NCI-H774 (cell line): ENCODE results near the gene IGFBP7.

Experiments used
- DNase-seq: peaks from one replicate; lab custom pipeline; 2025; lab: John Stamatoyannopoulos, UW

IGFBP7 gene

DNA sequence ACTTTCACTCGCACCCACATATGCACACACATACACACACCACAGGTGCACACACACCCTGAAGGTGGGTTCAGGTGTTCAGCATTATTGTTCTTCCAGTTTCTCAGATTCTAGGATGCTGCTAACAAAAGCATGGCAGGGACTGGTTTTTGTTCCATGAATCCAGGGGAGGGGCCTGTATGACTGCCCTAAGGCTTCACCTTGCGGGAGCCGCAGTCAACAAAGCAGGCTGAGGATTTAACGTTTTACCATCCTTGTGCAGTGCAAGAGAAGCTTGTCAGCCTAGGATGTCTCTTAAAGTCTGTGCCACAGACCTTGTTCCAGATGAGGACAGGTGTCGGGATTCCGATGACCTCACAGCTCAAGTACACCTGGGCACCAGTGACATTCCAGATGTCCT lies 69.7 kb downstream of the IGFBP7 start:
- DNase-seq, result no peak

DNA sequence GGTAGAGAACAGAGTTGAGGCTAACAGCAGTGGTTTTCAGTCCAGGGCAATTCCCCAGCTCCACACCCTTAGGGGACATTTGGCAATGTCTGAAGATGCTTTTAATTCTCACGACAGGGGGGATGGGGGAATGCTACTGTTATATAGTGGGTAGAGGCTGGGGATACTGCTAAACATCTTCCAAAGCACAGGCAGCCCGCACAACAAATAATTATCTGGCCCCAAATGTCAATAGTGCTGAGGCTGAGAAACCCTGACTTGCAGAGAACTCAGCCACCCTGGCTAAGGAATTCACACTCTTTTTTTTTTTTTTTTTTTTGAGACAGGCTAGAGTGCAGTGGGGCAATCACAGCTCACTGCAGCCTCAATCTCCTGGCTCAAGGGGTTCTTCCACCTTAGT lies 70.8 kb downstream of the IGFBP7 start:
- no peak for DNase-seq

DNA sequence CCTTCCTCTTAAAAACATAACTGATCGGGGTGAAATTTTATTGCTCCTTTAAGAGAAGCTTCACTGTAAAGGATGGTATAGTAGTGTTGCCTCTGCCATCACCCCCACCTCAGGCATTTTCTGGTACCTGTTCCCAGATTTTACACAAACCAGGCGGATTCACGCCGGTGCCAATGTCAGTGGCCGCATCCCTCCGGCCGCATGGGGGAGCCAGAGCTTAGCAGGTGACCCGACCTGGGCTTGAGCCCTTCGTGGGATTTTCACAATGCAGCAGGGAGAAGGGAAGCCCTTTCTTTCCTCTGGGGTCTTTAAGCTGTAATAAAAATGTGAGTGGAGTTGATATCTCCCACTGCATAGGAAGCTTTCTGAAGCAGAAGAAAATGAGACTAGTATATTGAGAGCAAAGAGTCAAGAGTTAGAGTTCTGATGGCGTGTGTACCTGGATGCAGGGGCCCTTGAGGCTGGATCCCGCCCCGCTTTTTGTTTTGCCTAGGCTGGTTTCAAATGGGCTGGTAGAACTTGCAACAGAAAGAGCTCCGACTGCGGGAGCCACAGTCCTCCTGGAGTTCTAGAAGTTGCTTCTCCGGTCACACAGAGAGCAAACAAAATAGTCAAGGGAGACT lies 72.1 kb downstream of the IGFBP7 start:
- no peak for DNase-seq

DNA sequence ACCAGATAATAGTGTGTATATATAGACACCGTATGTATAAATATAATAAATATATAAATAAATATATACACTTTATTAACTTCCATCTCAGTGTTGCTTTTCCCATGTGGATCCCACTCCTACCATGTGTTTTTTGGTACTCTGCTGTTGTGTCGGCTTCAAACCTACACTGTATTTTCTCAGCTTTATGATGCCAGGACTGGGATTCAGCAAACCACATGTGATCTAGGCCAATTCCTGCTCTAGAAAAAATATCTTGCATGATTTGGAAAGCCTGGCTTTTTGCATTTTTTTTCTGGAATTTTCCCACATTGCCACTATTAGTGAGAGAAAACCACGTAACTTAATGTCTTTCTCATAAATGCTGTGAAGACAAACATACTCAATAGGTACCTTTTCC lies 75.7 kb downstream of the IGFBP7 start:
- DNase-seq, result no peak

DNA sequence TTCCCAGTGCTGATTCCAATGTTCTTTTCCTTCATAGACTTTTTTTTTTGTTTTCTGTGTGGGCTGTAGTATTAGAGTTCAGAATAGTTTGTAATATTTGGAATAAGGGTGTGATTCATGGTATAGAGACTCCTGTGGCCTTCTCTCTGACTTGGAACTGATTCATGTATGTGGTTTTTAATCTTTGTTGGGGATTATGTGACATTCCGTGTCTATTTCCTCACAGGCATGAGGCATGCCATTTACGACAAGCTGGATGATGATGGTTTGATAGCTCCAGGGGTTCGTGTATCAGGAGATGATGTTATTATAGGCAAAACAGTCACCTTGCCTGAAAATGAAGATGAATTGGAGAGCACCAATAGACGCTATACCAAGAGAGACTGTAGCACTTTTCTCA lies 87.1 kb downstream of the IGFBP7 start:
- no peak for DNase-seq

DNA sequence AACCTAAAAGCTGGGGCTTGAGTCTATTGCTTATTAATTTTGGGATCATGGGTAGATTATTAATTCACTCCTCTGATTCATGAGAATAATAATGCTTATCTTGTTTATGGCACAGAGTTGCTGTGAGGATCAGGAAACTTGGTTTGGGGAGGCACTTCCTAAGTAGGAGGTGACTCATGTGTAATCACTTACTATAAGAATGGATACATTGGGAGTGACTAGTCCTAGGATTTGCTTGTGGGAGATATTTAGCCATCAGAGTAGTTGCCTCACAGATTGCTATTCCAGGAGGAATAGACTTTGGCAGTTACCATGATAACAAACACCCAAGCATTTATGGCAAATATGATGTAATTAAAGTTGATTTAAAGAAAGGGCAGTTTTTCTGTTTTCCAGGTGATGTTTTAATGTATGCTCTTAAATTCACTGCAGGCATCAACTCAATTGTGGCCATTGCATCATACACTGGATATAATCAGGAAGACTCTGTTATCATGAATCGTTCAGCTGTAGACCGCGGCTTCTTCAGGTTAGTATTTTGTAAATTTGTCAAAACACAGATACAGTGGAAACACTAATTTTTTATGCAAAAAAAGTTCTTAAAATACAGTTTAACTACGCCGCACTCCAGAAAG lies 89.6 kb downstream of the IGFBP7 start:
- DNase-seq, result no peak

DNA sequence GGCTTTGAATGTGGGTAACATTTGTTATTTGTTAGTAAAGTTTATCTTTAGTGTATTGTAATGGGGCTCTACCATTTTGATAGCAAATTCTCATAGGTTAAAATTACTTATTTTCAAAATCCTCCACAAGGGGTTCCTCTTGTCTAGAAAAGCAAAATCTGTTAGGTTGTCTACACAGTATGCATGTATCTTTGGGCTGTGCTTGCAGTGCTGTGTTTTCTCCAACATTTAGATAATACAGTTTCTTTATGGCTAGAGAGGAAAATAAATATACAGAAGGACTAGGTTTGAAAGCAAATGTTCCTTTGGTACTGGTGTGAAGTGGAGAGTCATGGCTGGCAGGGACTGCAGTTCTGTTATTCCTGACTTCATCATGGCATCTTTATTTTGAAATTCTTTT lies 91.2 kb downstream of the IGFBP7 start:
- DNase-seq, result no peak

DNA sequence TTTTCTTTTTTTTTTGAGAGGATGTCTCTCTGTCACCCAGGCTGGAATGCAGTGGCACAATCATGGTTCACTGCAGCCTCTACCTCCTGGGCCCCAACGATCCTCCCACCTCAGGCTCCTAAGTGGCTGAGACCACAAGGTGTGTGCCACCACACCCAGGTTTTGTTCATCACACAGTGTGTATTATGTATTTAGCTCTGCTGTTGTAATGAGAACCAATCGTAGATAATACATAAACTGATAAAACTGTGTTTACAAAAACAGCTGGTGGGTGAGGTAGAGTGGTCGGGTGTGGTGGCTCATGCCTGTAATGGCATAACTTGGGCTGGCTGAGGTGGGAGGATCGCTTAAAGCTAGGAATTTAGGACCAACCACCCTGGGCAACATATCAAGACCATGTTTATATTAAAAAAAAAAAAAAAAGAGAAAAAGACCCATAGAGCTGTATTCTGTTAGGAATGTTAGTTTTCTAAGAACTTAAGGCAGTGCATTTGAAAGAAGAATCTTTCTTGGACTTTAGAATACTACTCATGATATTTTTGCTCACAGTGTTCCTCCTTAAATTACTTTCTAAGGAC lies 96.6 kb downstream of the IGFBP7 start:
- no peak for DNase-seq

DNA sequence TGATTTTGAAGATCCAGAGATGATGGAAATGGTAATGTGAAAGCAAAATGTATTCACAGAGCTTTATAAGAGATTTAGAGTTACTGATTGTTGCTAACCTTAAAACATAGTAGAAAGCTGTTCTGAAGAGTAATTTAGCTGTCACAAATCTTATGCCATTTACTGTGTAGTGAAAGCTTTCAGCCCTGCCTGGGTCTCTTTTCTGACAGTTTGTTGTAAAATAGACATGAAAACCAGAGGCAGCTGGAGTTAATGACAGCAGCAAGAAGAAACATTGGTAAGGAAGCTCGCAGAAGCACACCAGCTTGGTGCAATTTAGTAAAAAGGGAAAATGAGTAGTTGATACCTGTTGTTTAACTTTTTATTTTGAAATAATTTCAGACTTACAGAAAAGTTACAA lies 110.4 kb downstream of the IGFBP7 start:
- DNase-seq, result no peak

DNA sequence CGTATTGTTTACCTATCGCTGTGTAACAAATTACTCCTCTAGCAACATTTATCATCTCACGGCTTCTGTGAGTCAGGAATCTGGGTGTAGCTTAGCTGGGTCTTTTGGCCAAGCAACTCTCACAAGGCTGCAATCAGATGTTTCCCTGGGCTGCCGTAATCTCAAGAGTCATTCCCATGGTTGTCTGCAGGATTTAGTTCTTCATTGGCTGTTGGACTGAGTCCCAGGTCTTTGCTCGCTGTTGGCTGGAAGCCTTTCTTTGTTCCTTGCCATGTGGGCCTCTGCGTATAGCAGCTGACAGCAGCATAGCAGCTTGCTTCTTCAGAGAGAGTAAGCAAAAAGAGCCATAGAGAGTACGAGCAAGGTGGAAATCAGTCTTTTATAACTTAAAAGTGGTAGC lies 114.7 kb downstream of the IGFBP7 start:
- DNase-seq, result no peak

DNA sequence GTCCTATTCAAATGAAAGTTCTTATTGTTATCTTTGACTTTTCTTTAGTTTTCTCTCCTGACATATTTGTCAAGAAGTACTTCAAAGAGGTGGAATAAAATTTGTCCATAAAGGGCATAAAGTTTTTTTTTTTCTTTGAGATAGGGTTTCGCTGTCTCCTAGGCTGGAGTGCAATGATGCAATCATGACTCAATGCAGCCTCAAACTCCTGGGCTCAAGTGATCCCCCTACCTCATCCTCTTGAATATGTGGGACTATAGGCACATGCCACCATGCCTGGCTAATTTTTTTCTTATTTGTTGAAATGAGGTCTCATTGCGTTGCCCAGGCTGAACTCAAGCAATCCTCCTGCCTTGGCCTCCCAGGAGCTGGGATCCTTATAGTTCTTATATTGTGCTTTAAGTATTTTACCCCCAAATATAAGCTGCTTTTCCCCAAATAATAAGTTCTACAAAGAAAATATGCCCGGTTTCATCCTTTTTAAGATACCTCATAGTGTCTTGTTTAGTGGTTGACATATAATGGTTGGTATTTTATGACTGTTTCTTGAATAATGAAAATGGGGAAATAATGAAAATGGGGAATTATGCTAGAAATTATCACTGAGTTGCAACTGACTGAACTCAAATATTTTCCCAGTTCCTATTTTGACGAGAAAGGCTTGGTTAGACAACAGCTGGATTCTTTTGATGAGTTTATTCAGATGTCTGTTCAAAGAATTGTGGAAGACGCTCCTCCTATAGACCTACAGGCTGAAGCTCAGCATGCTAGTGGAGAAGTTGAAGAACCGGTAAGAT lies 119.9 kb downstream of the IGFBP7 start:
- DNase-seq, result no peak

DNA sequence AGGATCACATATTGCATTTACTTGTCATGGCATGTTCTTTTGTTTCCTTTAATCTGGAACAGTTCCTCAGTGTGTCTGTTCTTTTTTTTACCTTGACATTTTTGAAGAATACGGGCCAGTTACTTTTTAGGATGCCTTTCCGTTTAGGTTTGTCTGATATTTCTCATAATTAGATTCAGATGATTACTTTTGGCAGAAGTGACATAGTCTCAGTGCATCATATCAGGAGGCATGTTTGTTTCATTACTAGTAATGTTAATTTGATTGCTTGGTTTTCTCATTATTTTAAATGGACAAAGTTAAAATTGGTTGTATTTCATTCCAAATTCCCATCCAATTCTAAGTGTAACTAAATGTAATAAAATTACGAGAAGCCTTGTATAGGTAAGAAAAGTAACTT lies 123.2 kb downstream of the IGFBP7 start:
- no peak for DNase-seq

DNA sequence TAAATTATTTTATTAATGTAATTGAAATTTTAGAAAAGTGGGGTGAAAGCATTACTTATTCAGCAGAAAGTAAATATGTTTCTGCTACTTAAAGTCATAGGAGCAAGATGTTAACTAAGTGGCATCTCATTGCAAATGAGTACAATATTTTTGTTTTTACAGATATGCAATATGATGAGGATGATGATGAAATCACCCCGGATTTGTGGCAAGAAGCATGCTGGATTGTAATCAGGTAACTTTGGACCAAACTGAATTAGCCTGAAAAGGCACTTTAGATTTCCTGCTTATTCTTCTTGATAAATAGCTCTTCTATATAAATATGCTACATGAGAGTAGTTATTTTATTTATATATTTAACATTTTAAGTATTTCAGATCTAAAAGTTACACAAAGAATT lies 124.0 kb downstream of the IGFBP7 start:
- DNase-seq, result no peak

DNA sequence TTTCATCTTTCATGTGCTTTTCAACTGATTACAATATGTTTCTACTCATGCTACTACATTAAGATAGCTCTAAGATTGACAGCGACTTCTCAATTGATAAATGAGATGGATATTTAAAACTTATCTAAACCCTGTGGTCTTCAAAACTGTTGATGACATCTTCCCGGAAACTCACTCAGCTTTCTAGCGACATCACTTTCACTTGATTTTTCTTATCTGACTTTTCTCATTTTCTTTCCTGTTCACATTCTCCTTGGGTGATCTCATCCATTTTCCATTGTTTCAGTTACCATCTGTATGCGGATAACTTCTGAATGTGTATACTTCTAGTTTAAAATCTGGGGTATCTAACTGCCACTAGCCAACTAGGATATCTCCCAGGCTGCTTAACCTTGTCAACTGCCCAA lies 128.4 kb downstream of the IGFBP7 start:
- no peak for DNase-seq
